H9 (cell line): ENCODE data around the gene SLC16A3. TPM values are rescaled to one million over a fixed set of nuclear protein-coding genes. Genes with fewer than 3 reads are reported as not detected.

Experiments
- DNase-seq: peaks from one replicate; pipeline ENCODE4 v3.0.0-alpha.2; 2017
- H2AFZ ChIP-seq: one replicate; pipeline ENCODE4 v1.6.1; 2013; ENCODE audit warnings: mild to moderate bottlenecking, low read length, control low read depth, moderate library complexity
- H2AK5ac ChIP-seq: 2 replicates; pipeline ENCODE4 v1.6.1; 2013; ENCODE audit warnings: low read length, control low read depth, mixed read lengths; ENCODE audit not compliant: insufficient read length
- H2BK120ac ChIP-seq: one replicate; pipeline ENCODE4 v1.6.1; 2013; ENCODE audit warnings: low read depth, mild to moderate bottlenecking, low read length, control low read depth, inconsistent platforms; ENCODE audit not compliant: poor library complexity, severe bottlenecking
- H2BK12ac ChIP-seq: 2 replicates; pipeline ENCODE4 v1.6.1; 2013; ENCODE audit warnings: low read length, control low read depth, mixed read lengths, low read depth; ENCODE audit not compliant: insufficient read length
- H2BK15ac ChIP-seq: 2 replicates; pipeline ENCODE4 v1.6.1; 2013; ENCODE audit warnings: low read depth, low read length, control low read depth
- H2BK20ac ChIP-seq: one replicate; pipeline ENCODE4 v1.6.1; 2013; ENCODE audit warnings: low read depth, mild to moderate bottlenecking, low read length, control low read depth, inconsistent platforms; ENCODE audit not compliant: poor library complexity, severe bottlenecking
- H2BK5ac ChIP-seq: 2 replicates; pipeline ENCODE4 v1.6.1; 2013; ENCODE audit warnings: low read length, control low read depth, mixed read lengths; ENCODE audit not compliant: insufficient read length
- H3K14ac ChIP-seq: 2 replicates; pipeline ENCODE4 v1.6.1; 2013; ENCODE audit warnings: low read length, control low read depth; ENCODE audit not compliant: insufficient read depth
- H3K18ac ChIP-seq: 2 replicates; pipeline ENCODE4 v1.6.1; 2013; ENCODE audit warnings: low read depth, mild to moderate bottlenecking, mixed read lengths, low read length, control low read depth; ENCODE audit not compliant: insufficient read length
- H3K23ac ChIP-seq: 2 replicates; pipeline ENCODE4 v1.6.1; 2013; ENCODE audit warnings: low read length, control low read depth, mixed read lengths, low read depth; ENCODE audit not compliant: insufficient read length
- H3K23me2 ChIP-seq: 2 replicates; pipeline ENCODE4 v1.6.1; 2013; ENCODE audit warnings: low read depth, mild to moderate bottlenecking, mixed read lengths, low read length, control low read depth; ENCODE audit not compliant: insufficient read length, poor library complexity, severe bottlenecking
- H3K27ac ChIP-seq: 2 replicates; pipeline ENCODE4 v1.5.1; 2013; ENCODE audit warnings: low read length, control low read depth, mixed read lengths, low read depth; ENCODE audit not compliant: insufficient read length
- H3K27me3 ChIP-seq: 2 replicates; pipeline ENCODE4 v1.6.1; 2013; ENCODE audit warnings: low read length, control low read depth, inconsistent platforms; ENCODE audit not compliant: insufficient read depth
- H3K4ac ChIP-seq: 2 replicates; pipeline ENCODE4 v1.6.1; 2013; ENCODE audit warnings: low read depth, mild to moderate bottlenecking, control low read depth, inconsistent platforms, low read length, moderate library complexity
- H3K4me1 ChIP-seq: 2 replicates; pipeline ENCODE4 v1.6.1; 2013; ENCODE audit warnings: low read length, control low read depth, inconsistent platforms; ENCODE audit not compliant: insufficient read depth
- H3K4me2 ChIP-seq: 2 replicates; pipeline ENCODE4 v1.6.1; 2013; ENCODE audit warnings: low read length, control low read depth, mixed read lengths; ENCODE audit not compliant: insufficient read length, insufficient read depth
- H3K56ac ChIP-seq: 2 replicates; pipeline ENCODE4 v1.6.1; 2013; ENCODE audit warnings: low read depth, mild to moderate bottlenecking, mixed read lengths, low read length, control low read depth; ENCODE audit not compliant: insufficient read length
- H3K79me1 ChIP-seq: 2 replicates; pipeline ENCODE4 v1.6.1; 2013; ENCODE audit warnings: low read depth, mild to moderate bottlenecking, moderate library complexity, low read length, control low read depth, inconsistent platforms; ENCODE audit not compliant: insufficient read depth, poor library complexity, severe bottlenecking
- H3K79me2 ChIP-seq: 2 replicates; pipeline ENCODE4 v1.6.1; 2013; ENCODE audit warnings: low read length, control low read depth, inconsistent platforms; ENCODE audit not compliant: insufficient read depth
- H3K9ac ChIP-seq: 2 replicates; pipeline ENCODE4 v1.6.1; 2013; ENCODE audit warnings: low read length, control low read depth, mixed read lengths; ENCODE audit not compliant: insufficient read length; ENCODE audit errors: extremely low read depth
- H3K9me3 ChIP-seq: one replicate; pipeline ENCODE4 v1.6.1; 2013; ENCODE audit warnings: low read depth, low read length, inconsistent platforms; ENCODE audit not compliant: control insufficient read depth
- H3T11ph ChIP-seq: one replicate; pipeline ENCODE4 v1.6.1; 2013; ENCODE audit warnings: mild to moderate bottlenecking, low read length, control low read depth, inconsistent platforms
- H4K20me1 ChIP-seq: one replicate; pipeline ENCODE4 v1.6.1; 2013; ENCODE audit not compliant: control insufficient read depth, insufficient read length, insufficient read depth
- H4K5ac ChIP-seq: 2 replicates; pipeline ENCODE4 v1.6.1; 2013; ENCODE audit warnings: low read depth, mild to moderate bottlenecking, mixed read lengths, low read length, control low read depth; ENCODE audit not compliant: insufficient read length
- H4K8ac ChIP-seq: replicated peaks from 2 replicates; pipeline ENCODE4 v1.6.1; 2013; ENCODE audit warnings: low read length, control low read depth, mixed read lengths, low read depth; ENCODE audit not compliant: insufficient read length
- H4K91ac ChIP-seq: 2 replicates; pipeline ENCODE4 v1.6.1; 2013; ENCODE audit warnings: low read depth, mild to moderate bottlenecking, moderate library complexity, mixed read lengths, low read length, control low read depth; ENCODE audit not compliant: insufficient read length
- H3K27ac Mint-ChIP-seq, 3 experiments: 2 replicates in 2 of 3; 3 replicates in 1 of 3; pipeline ENCODE4 v1.8.0; 2020 to 2021; ENCODE audit warnings: mixed read lengths in 3 of 3, mild to moderate bottlenecking in 1 of 3, moderate library complexity in 1 of 3
- H3K27me3 Mint-ChIP-seq: 2 replicates; pipeline ENCODE4 v1.8.0; 2021; ENCODE audit warnings: low read depth, mild to moderate bottlenecking, moderate library complexity, mixed read lengths
- H3K36me3 Mint-ChIP-seq, 3 experiments: 2 replicates in 2 of 3; 3 replicates in 1 of 3; pipeline ENCODE4 v1.8.0; 2020 to 2021; ENCODE audit warnings: low read depth in 3 of 3, mixed read lengths in 3 of 3; ENCODE audit not compliant: insufficient read depth in 1 of 3
- H3K4me1 Mint-ChIP-seq, 2 experiments: 2 replicates each; pipeline ENCODE4 v1.8.0; 2020; ENCODE audit warnings: mixed read lengths in 2 of 2
- H3K4me3 Mint-ChIP-seq, 2 experiments: 2 replicates in 1 of 2; 3 replicates in 1 of 2; pipeline ENCODE4 v1.8.0; 2020 to 2021; ENCODE audit warnings: mild to moderate bottlenecking in 2 of 2, mixed read lengths in 2 of 2, moderate library complexity in 1 of 2
- H3K9me3 Mint-ChIP-seq, 2 experiments: 2 replicates in 1 of 2; 3 replicates in 1 of 2; pipeline ENCODE4 v1.8.0; 2020; ENCODE audit warnings: mild to moderate bottlenecking in 2 of 2, mixed read lengths in 2 of 2, moderate library complexity in 1 of 2
- WGBS: extraction: QIAGEN DNeasy Blood & Tissue Kit; methylation state at CpG from one replicate; pipeline ENCODE4 v1.1.7; 2013; ENCODE audit warnings: missing lambda C conversion rate, low lambda C conversion rate, mixed read lengths; ENCODE audit not compliant: insufficient read length; ENCODE audit errors: extremely low coverage; 5-methylcytosine and 5-hydroxymethylcytosine counted together
- total RNA-seq: library from RNA; stranded (reverse); gene quantifications from 2 replicates; pipeline ENCODE4 v1.2.1, GENCODE V29; 2021
- TF ChIP-seq, protein P1 (sequence below): fragments of 200-600 bp; sonication (generic); conservative IDR thresholded peaks from 3 replicates; pipeline ENCODE4 v1.8.0; 2021; ENCODE audit warnings: antibody characterized with exemption, mild to moderate bottlenecking

Gene SLC16A3
- total RNA-seq, 1 experiment from 2014 or later = 28.4 TPM

DNA sequence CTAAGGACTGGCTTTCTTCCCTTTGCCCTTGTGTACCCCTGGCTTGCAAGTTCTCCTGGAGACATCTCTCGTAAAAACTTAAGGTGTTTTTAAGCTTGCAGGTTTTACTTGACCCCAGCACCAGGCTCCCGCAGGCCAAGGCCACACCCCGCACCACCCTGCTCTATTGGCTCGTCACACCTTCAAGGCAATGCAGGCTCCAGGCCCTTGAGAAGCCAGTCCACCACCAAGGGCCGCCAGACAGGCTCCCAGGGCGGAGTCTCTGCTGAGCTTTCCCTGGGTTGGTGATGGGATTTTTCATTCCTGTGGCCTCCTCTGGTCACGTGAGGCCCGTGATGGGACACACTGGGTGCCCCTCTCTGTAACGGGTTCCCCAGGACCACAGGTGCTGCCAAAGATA, 34.8 kb downstream of the SLC16A3 start:
- no peak overlapping the region for H3K4ac ChIP-seq
- no peaks in the 10 kb centered on the region for H4K20me1 ChIP-seq
- H2AK5ac ChIP-seq = no peak overlapping the region
- peaks cover 22% of the 10 kb centered on the region; the same call in 1 of the 2 replicates for H3K79me2 ChIP-seq
- no peaks in the 10 kb centered on the region for H3K4me1 ChIP-seq
- H3K9me3 ChIP-seq = no peaks in the 10 kb centered on the region
- no peak overlapping the region for H2BK5ac ChIP-seq
- no peak overlapping the region for H3K23ac ChIP-seq
- no peak overlapping the region for H3K18ac ChIP-seq
- H3T11ph ChIP-seq = no peak overlapping the region
- H2BK12ac ChIP-seq = no peak overlapping the region
- H4K8ac ChIP-seq = no peak overlapping the region
- TF ChIP-seq, protein P1, sequence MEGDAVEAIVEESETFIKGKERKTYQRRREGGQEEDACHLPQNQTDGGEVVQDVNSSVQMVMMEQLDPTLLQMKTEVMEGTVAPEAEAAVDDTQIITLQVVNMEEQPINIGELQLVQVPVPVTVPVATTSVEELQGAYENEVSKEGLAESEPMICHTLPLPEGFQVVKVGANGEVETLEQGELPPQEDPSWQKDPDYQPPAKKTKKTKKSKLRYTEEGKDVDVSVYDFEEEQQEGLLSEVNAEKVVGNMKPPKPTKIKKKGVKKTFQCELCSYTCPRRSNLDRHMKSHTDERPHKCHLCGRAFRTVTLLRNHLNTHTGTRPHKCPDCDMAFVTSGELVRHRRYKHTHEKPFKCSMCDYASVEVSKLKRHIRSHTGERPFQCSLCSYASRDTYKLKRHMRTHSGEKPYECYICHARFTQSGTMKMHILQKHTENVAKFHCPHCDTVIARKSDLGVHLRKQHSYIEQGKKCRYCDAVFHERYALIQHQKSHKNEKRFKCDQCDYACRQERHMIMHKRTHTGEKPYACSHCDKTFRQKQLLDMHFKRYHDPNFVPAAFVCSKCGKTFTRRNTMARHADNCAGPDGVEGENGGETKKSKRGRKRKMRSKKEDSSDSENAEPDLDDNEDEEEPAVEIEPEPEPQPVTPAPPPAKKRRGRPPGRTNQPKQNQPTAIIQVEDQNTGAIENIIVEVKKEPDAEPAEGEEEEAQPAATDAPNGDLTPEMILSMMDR = no peak
- H3K56ac ChIP-seq = no peak overlapping the region
- no peaks in the 10 kb centered on the region for H3K23me2 ChIP-seq
- H3K79me1 ChIP-seq = no peaks in the 10 kb centered on the region
- Mint-ChIP-seq H3K4me3 (no peak overlapping the region), H3K4me1 (peaks cover 8 to 9% of the 10 kb centered on the region in 2 experiments; a peak in 3 of 4 replicates), H3K27me3 (no peaks in the 10 kb centered on the region), H3K36me3 (peaks cover 83 to 96% (median 95%) of the 10 kb centered on the region in 3 experiments), H3K9me3 (peaks cover 0 to 7% of the 10 kb centered on the region in 2 experiments; a peak in 1 of 5 replicates), H3K27ac (no peak overlapping the region)
- H4K91ac ChIP-seq = no peak overlapping the region
- no peak overlapping the region for H2BK120ac ChIP-seq
- WGBS = no CpG with 5 or more reads among the region's 9 CpGs
- H3K27ac ChIP-seq = no peak overlapping the region
- no peaks in the 10 kb centered on the region for H3K27me3 ChIP-seq
- H2BK20ac ChIP-seq = no peak overlapping the region
- no peak overlapping the region for H3K14ac ChIP-seq
- no peak for DNase-seq
- no peak overlapping the region for H2BK15ac ChIP-seq
- no peak overlapping the region for H3K9ac ChIP-seq
- H3K4me2 ChIP-seq = no peak overlapping the region
- no peak overlapping the region for H4K5ac ChIP-seq
- H2AFZ ChIP-seq = no peak overlapping the region
